ENCODE measurements around the gene KLHL25. TPM values are rescaled to one million over a fixed set of nuclear protein-coding genes. Genes with fewer than 3 reads are reported as not detected.
A peak's percentile ranks its signal among the peaks of the same experiment; 100 is the strongest.

Gene KLHL25
- total RNA-seq, 1 donor from 2014 or later = 4.0 TPM

GRCh38 chr15:85786781-85787114, 8.0 kb downstream of the KLHL25 start:
- Histone ChIP-seq H3K27me3 (ENCODE audit: low read depth) (no peaks in the 10 kb centered on the region), H3K27ac (replicated peaks) (peak overlapping the region; percentile 56), H3K9me3 (replicated peaks) (no peaks in the 10 kb centered on the region), H3K4me1 (peaks cover 21% of the 10 kb centered on the region), H3K4me3 (no peak overlapping the region), H3K36me3 (no peaks in the 10 kb centered on the region)
- intact Hi-C loops (cut with micrococcal nuclease) = no loop called here
- DNase-seq = no peak
- TF ChIP-seq CTCF (IDR thresholded peaks at IDR 0.05; ENCODE audit: borderline replicate concordance) = no peak

GRCh38 chr15:85785887-85786780, 8.6 kb downstream of the KLHL25 start:
- Histone ChIP-seq H3K27me3 (ENCODE audit: low read depth) (no peaks in the 10 kb centered on the region), H3K4me3 (peak overlapping the region; percentile 12), H3K9me3 (replicated peaks) (no peaks in the 10 kb centered on the region), H3K4me1 (peaks cover 23% of the 10 kb centered on the region), H3K27ac (replicated peaks) (peak overlapping the region; percentile 56), H3K36me3 (no peaks in the 10 kb centered on the region)
- TF ChIP-seq CTCF (IDR thresholded peaks at IDR 0.05; ENCODE audit: borderline replicate concordance) = no peak
- no peak for DNase-seq
- intact Hi-C loops (cut with micrococcal nuclease) = no loop called here

GRCh38 chr15:85782064-85782463, 12.7 kb downstream of the KLHL25 start:
- intact Hi-C loops (cut with micrococcal nuclease) = no loop called here
- no peaks in the 10 kb centered on the region for H3K27me3 ChIP-seq (ENCODE audit: low read depth)
- H3K4me1 ChIP-seq = peaks cover 63% of the 10 kb centered on the region
- H3K4me3 ChIP-seq = no peak overlapping the region
- no peaks in the 10 kb centered on the region for H3K9me3 ChIP-seq (replicated peaks)
- no peaks in the 10 kb centered on the region for H3K36me3 ChIP-seq
- no peak for TF ChIP-seq CTCF (IDR thresholded peaks at IDR 0.05; ENCODE audit: borderline replicate concordance)
- H3K27ac ChIP-seq (replicated peaks) = no peak overlapping the region
- no peak for DNase-seq

- H3K36me3 ChIP-seq = no peaks in the 10 kb centered on the region
- H3K9me3 ChIP-seq (replicated peaks) = no peaks in the 10 kb centered on the region
- intact Hi-C loops (cut with micrococcal nuclease) = no loop called here
- no peak overlapping the region for H3K27ac ChIP-seq (replicated peaks)
- DNase-seq = no peak
- no peak overlapping the region for H3K4me3 ChIP-seq
- peaks cover 58% of the 10 kb centered on the region for H3K4me1 ChIP-seq
- no peak for TF ChIP-seq CTCF (IDR thresholded peaks at IDR 0.05; ENCODE audit: borderline replicate concordance)
- H3K27me3 ChIP-seq (ENCODE audit: low read depth) = no peaks in the 10 kb centered on the region
These were observed 13.6 kb downstream of the KLHL25 start for GRCh38 chr15:85781099-85781498.

- Histone ChIP-seq H3K27ac (replicated peaks) (no peak overlapping the region), H3K27me3 (ENCODE audit: low read depth) (no peaks in the 10 kb centered on the region), H3K4me1 (peaks cover 51% of the 10 kb centered on the region), H3K4me3 (no peak overlapping the region), H3K36me3 (no peaks in the 10 kb centered on the region), H3K9me3 (replicated peaks) (no peaks in the 10 kb centered on the region)
- TF ChIP-seq CTCF (IDR thresholded peaks at IDR 0.05; ENCODE audit: borderline replicate concordance) = no peak
- no peak for DNase-seq
- intact Hi-C loops (cut with micrococcal nuclease) = no loop called here
These were observed 14.3 kb downstream of the KLHL25 start for GRCh38 chr15:85780225-85780985.

Data from left ventricle myocardium inferior (tissue), 1 donor.